HFFc6 (cell line): Measurements from ENCODE around the gene FANCE. TPM values are rescaled to one million over a fixed set of nuclear protein-coding genes. Genes with fewer than 3 reads are reported as not detected.
A peak's percentile ranks its signal among the peaks of the same experiment; 100 is the strongest.

Experiments used
- DNase-seq: peaks from one replicate; pipeline ENCODE4 v3.0.0-alpha.2; 2018
- H3K27ac Mint-ChIP-seq: 2 replicates; pipeline ENCODE4 v1.8.0; 2020; ENCODE audit warnings: mild to moderate bottlenecking, mixed read lengths
- H3K27me3 Mint-ChIP-seq: 2 replicates; pipeline ENCODE4 v1.8.0; 2021; ENCODE audit warnings: mild to moderate bottlenecking, moderate library complexity, mixed read lengths; ENCODE audit not compliant: insufficient read depth
- H3K36me3 Mint-ChIP-seq: 2 replicates; pipeline ENCODE4 v1.8.0; 2021; ENCODE audit warnings: low read depth, mixed read lengths
- H3K4me1 Mint-ChIP-seq: 2 replicates; pipeline ENCODE4 v1.8.0; 2020; ENCODE audit warnings: low read depth, mixed read lengths
- H3K4me3 Mint-ChIP-seq: 2 replicates; pipeline ENCODE4 v1.8.0; 2020; ENCODE audit warnings: mild to moderate bottlenecking, moderate library complexity, mixed read lengths
- H3K9me3 Mint-ChIP-seq: 2 replicates; pipeline ENCODE4 v1.8.0; 2020; ENCODE audit warnings: mild to moderate bottlenecking, mixed read lengths
- total RNA-seq, 6 experiments: library from RNA; stranded (reverse); fragmentation: NEBNext Ultra II Directional; extraction: Animal tissue kit (Norgen Biotek cat#: 25700); gene quantifications; 2 replicates in 1 of 6; 3 replicates in 5 of 6; pipeline ENCODE4 v1.2.3, GENCODE V29; 2021
- TF ChIP-seq, protein P1 (sequence below): fragments of 200-600 bp; sonication (generic); IDR thresholded peaks from 2 replicates; pipeline ENCODE4 v1.5.0; 2021; ENCODE audit warnings: antibody characterized with exemption, mild to moderate bottlenecking

The FANCE gene
- total RNA-seq, 6 experiments from 2014 or later, result 7.2 to 10.7 (median 9.2) TPM

- Mint-ChIP-seq H3K27ac (peak overlapping the region; percentile 97), H3K36me3 (peaks cover 31% of the 10 kb centered on the region), H3K9me3 (peaks cover 7% of the 10 kb centered on the region), H3K4me1 (peaks cover 40% of the 10 kb centered on the region), H3K4me3 (peak overlapping the region; percentile 98), H3K27me3 (peaks cover 25% of the 10 kb centered on the region)
- TF ChIP-seq, protein P1, sequence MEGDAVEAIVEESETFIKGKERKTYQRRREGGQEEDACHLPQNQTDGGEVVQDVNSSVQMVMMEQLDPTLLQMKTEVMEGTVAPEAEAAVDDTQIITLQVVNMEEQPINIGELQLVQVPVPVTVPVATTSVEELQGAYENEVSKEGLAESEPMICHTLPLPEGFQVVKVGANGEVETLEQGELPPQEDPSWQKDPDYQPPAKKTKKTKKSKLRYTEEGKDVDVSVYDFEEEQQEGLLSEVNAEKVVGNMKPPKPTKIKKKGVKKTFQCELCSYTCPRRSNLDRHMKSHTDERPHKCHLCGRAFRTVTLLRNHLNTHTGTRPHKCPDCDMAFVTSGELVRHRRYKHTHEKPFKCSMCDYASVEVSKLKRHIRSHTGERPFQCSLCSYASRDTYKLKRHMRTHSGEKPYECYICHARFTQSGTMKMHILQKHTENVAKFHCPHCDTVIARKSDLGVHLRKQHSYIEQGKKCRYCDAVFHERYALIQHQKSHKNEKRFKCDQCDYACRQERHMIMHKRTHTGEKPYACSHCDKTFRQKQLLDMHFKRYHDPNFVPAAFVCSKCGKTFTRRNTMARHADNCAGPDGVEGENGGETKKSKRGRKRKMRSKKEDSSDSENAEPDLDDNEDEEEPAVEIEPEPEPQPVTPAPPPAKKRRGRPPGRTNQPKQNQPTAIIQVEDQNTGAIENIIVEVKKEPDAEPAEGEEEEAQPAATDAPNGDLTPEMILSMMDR, result no peak
- no peak for DNase-seq
Observed at GRCh38 chr6:35469751-35470662, 17.9 kb downstream of the FANCE start.

- no peak for DNase-seq
- TF ChIP-seq, protein P1, result no peak
- Mint-ChIP-seq H3K27me3 (peaks cover 28% of the 10 kb centered on the region), H3K4me3 (peak overlapping the region; percentile 98), H3K9me3 (peaks cover 7% of the 10 kb centered on the region), H3K36me3 (peaks cover 31% of the 10 kb centered on the region), H3K4me1 (peaks cover 40% of the 10 kb centered on the region), H3K27ac (peak overlapping the region; percentile 97)
Observed at GRCh38 chr6:35470663-35471120, 18.6 kb downstream of the FANCE start.

DNA sequence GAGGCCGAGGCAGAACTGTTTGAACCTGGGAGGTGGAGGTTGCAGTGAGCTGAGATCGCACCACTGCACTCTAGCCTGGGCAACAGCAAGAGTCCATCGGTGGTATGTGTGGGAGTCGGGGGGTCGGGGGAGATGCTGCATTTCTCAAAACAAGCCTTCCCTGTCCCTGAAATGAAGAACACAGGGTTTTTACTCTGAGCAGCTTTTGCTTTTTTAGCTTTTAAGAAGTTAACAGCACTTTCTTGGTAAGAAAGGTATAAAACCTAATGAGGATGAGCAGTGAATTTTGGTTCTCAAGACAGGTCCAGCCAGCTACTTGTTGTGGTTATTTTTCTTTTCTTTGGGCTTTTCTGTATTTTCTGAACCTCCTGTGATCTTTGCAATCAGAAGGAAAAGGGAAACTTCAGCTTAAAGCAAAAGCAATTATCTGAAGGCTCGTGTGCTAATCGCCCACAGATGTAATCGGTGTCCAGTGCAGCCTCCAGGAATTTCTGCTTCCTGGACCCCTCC, 19.8 kb downstream of the FANCE start:
- Mint-ChIP-seq H3K27ac (peak overlapping the region; percentile 97), H3K36me3 (peaks cover 31% of the 10 kb centered on the region), H3K27me3 (peaks cover 28% of the 10 kb centered on the region), H3K4me1 (peaks cover 40% of the 10 kb centered on the region), H3K9me3 (peaks cover 7% of the 10 kb centered on the region), H3K4me3 (peak overlapping the region; percentile 98)
- no peak for DNase-seq
- TF ChIP-seq, protein P1, result no peak

DNA sequence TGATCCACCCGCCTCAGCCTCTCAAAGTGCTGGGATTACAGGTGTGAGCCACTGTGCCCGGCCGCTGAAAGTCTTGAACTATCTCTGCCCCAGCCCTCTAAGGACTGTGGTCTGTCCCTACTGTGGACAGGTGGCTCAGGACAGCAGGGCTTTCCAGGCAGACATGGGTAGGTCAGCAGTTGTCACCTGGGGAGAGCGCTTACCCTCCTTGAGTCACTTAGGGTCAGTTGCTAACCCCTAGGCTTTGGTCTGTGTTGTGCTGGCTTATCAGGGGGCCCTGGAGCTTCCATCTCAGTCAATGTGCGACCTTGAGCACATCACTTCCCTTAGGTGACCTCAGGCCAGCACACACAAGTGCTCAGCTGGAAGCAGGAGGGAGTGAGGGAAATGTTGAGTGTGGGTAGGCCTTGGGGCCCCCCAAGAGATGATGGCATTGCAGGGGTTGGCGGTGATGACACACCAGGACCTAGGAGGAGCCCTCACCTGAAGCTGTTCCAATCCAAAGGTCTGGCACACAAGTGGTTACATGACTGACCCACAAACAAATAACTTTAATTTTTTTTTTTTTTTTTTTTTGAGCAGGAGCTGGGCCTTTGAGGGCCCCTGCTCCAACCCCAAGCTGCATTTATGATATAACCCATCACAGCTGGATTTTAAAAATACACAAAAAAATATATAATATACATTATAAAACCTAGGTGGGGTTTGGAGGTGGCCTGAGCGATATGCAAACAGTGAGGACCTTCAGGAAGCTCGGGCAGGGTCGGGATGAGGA, 21.1 kb downstream of the FANCE start:
- H3K36me3 Mint-ChIP-seq, result peaks cover 31% of the 10 kb centered on the region
- peak overlapping the region; percentile 97 for H3K27ac Mint-ChIP-seq
- peaks cover 7% of the 10 kb centered on the region for H3K9me3 Mint-ChIP-seq

DNA sequence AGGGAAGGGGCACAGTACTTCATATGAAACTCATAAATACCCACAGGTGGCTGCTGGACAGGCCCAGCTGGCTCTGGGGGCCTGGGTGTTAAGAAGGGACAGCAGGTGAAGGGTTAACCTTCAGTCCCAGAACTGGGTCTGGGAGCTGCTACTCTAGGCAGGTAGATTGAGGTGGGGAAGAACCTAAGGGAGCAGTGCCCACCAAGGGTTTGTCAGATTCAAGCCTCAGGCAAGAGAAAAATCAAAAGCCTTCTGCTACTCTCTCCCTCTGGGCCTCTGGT, 21.7 kb downstream of the FANCE start:
- peaks cover 31% of the 10 kb centered on the region for H3K4me1 Mint-ChIP-seq
- H3K36me3 Mint-ChIP-seq, result peaks cover 25% of the 10 kb centered on the region
- peaks cover 7% of the 10 kb centered on the region for H3K9me3 Mint-ChIP-seq
- TF ChIP-seq, protein P1, result no peak
- DNase-seq, result no peak
- H3K27me3 Mint-ChIP-seq, result peaks cover 24% of the 10 kb centered on the region
- H3K27ac Mint-ChIP-seq, result peak overlapping the region; percentile 66
- H3K4me3 Mint-ChIP-seq, result no peak overlapping the region

More for the DNA sequence above, 21.1 kb downstream of the FANCE start:
- TF ChIP-seq, protein P1, result no peak
- Mint-ChIP-seq H3K4me3 (no peak overlapping the region), H3K4me1 (peaks cover 31% of the 10 kb centered on the region), H3K27me3 (peaks cover 28% of the 10 kb centered on the region)
- no peak for DNase-seq
